Mucosa of descending colon (tissue), 3 donors: ENCODE measurements around the gene WDFY4. TPM values are rescaled to one million over a fixed set of nuclear protein-coding genes. Genes with fewer than 3 reads are reported as not detected.

ENCODE experiments used
- ATAC-seq: fragments of 200-7000 bp; cut with Tn5 transposase; one replicate; pipeline ENCODE4 v1.9.1; 2020; ENCODE audit warnings: mild to moderate bottlenecking, moderate library complexity
- DNase-seq, 3 donors: peaks; one replicate each; pipeline ENCODE4 v3.0.0-alpha.2; 2020
- H3K36me3 ChIP-seq: fragments of 200-600 bp; one replicate; pipeline ENCODE4 v1.8.0; 2021; ENCODE audit warnings: low read depth, mild to moderate bottlenecking
- H3K4me1 ChIP-seq: fragments of 200-600 bp; one replicate; pipeline ENCODE4 v1.8.0; 2021; ENCODE audit warnings: low read depth, mild to moderate bottlenecking
- H3K4me3 ChIP-seq: fragments of 200-600 bp; one replicate; pipeline ENCODE4 v1.8.0; 2021; ENCODE audit warnings: mild to moderate bottlenecking
- H3K9me3 ChIP-seq: fragments of 200-600 bp; one replicate; pipeline ENCODE4 v1.8.0; 2021; ENCODE audit warnings: mild to moderate bottlenecking
- intact Hi-C, 2 donors: fragments of 100-400 bp; cut with DNase I in 1 of 2; cut with micrococcal nuclease in 1 of 2; formaldehyde crosslinking; loops; one replicate each; pipeline versions ENCODE4 v1.11.0 to v1.11.1; 2022; cut with DNase I, micrococcal nuclease
- total RNA-seq, 3 donors: library from RNA; stranded (reverse); fragmentation: NEBNext Ultra II Directional in 2 of 3; extraction: Animal tissue kit (Norgen Biotek cat#: 25700) in 2 of 3; gene quantifications; one replicate each; pipeline versions ENCODE4 v1.2.1 to v1.2.4, GENCODE V29; 2021 to 2023
- TF ChIP-seq, protein P1 (sequence below): fragments of 200-600 bp; IDR thresholded peaks from one replicate; pipeline ENCODE4 v1.8.0; 2022; ENCODE audit warnings: antibody characterized with exemption, mild to moderate bottlenecking
- donor health status: DM: no; HTN: no; CAD: no; lungs with moderate emphysema.
- donor health status: DM: no; HTN: no; CAD: no.
- donor health status: DM: no; HTN: yes; CAD: no.

Gene WDFY4
- total RNA-seq, 3 donors from 2014 or later = 2.1 to 3.3 (median 2.2) TPM

DNA sequence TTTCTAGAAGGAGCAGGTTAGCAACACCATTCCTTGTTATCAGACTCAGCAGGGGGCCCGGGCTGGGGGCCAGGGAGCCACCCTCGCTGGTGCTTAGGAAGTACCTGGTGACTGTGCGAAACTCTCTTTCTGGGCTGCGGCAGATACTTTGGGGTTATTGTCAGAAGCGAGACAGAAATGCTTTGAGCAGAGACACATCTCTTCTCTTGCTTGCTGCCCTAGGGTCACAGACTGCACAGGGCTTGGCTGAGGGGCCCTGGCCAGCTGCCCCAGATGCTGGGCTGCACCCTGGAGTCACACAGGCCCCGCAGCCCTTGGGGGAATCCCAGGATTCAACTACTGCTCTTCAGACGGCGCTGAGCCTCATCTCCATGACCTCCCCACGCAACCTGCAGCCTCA lies 91.9 kb downstream of the WDFY4 start:
- no peaks in the 10 kb centered on the region for H3K4me1 ChIP-seq
- intact Hi-C loops = no loop called here
- H3K9me3 ChIP-seq = no peaks in the 10 kb centered on the region
- no peaks in the 10 kb centered on the region for H3K36me3 ChIP-seq
- TF ChIP-seq, protein P1, sequence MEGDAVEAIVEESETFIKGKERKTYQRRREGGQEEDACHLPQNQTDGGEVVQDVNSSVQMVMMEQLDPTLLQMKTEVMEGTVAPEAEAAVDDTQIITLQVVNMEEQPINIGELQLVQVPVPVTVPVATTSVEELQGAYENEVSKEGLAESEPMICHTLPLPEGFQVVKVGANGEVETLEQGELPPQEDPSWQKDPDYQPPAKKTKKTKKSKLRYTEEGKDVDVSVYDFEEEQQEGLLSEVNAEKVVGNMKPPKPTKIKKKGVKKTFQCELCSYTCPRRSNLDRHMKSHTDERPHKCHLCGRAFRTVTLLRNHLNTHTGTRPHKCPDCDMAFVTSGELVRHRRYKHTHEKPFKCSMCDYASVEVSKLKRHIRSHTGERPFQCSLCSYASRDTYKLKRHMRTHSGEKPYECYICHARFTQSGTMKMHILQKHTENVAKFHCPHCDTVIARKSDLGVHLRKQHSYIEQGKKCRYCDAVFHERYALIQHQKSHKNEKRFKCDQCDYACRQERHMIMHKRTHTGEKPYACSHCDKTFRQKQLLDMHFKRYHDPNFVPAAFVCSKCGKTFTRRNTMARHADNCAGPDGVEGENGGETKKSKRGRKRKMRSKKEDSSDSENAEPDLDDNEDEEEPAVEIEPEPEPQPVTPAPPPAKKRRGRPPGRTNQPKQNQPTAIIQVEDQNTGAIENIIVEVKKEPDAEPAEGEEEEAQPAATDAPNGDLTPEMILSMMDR = no peak
- H3K4me3 ChIP-seq = no peak overlapping the region
- DNase-seq (no peak), ATAC-seq (no peak)

GRCh38 chr10:48777110-48777509 lies 92.4 kb downstream of the WDFY4 start:
- Histone ChIP-seq H3K4me3 (no peak overlapping the region), H3K4me1 (no peaks in the 10 kb centered on the region), H3K9me3 (no peaks in the 10 kb centered on the region), H3K36me3 (no peaks in the 10 kb centered on the region)
- ATAC-seq (no peak), DNase-seq (no peak)
- intact Hi-C loops = no loop called here
- TF ChIP-seq, protein P1 = no peak

GRCh38 chr10:48778193-48778857 lies 93.7 kb downstream of the WDFY4 start:
- no peaks in the 10 kb centered on the region for H3K4me1 ChIP-seq
- TF ChIP-seq, protein P1 = no peak
- no peaks in the 10 kb centered on the region for H3K36me3 ChIP-seq
- DNase-seq = no peak
- ATAC-seq = no peak
- intact Hi-C loops = no loop called here
- H3K4me3 ChIP-seq = no peak overlapping the region
- H3K9me3 ChIP-seq = no peaks in the 10 kb centered on the region

DNA sequence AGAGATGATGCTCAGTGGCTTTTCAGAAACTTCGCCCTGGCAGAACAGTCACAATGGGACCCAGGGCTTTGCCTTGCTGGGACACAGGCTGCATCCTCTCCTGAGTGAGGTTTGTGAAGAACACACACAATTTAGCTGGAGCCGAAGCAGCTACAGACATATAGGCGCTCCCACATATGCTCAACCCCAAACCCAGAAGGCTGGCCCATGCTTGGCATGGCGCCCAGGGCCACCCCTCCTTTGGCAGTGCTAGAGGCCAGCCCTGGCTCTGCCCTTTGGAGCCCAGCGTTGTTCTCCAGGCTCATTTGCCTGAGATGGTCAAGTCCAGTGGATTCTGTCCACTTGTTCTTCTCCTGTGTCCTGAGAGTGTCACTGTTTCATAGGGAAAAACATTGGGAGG lies 94.4 kb downstream of the WDFY4 start:
- Histone ChIP-seq H3K4me1 (no peaks in the 10 kb centered on the region), H3K36me3 (no peaks in the 10 kb centered on the region), H3K9me3 (no peaks in the 10 kb centered on the region), H3K4me3 (no peak overlapping the region)
- DNase-seq = no peak
- intact Hi-C loops = no loop called here
- TF ChIP-seq, protein P1 = no peak
- ATAC-seq = no peak

- DNase-seq = no peak
- no peak overlapping the region for H3K4me3 ChIP-seq
- TF ChIP-seq, protein P1 = no peak
- no peaks in the 10 kb centered on the region for H3K4me1 ChIP-seq
- intact Hi-C loops = no loop called here
- H3K36me3 ChIP-seq = no peaks in the 10 kb centered on the region
- H3K9me3 ChIP-seq = no peaks in the 10 kb centered on the region
- ATAC-seq = no peak
Observed at GRCh38 chr10:48779546-48780152, 95.0 kb downstream of the WDFY4 start.
